Fibroblast of skin of left biceps (primary cell): ENCODE results near the gene ADGRL2.
"Not testable (repeated sequence)": the region's sequence is repeated elsewhere in the genome, so short reads cannot be mapped to it uniquely, and the experiment has no call there.

Source experiments
- DNase-seq, 2 experiments: peaks; one replicate each; pipeline ENCODE4 v3.0.0-alpha.2; 2013; ENCODE audit warnings: low read depth in 2 of 2

ADGRL2 gene

GRCh38 chr1:81847063-81847462 lies 46.3 kb downstream of the ADGRL2 start:
- no peak for DNase-seq

- no peak for DNase-seq
Observed at GRCh38 chr1:81848880-81849682, 48.3 kb downstream of the ADGRL2 start.

GRCh38 chr1:81850031-81850430 lies 49.3 kb downstream of the ADGRL2 start:
- no peak for DNase-seq

DNA sequence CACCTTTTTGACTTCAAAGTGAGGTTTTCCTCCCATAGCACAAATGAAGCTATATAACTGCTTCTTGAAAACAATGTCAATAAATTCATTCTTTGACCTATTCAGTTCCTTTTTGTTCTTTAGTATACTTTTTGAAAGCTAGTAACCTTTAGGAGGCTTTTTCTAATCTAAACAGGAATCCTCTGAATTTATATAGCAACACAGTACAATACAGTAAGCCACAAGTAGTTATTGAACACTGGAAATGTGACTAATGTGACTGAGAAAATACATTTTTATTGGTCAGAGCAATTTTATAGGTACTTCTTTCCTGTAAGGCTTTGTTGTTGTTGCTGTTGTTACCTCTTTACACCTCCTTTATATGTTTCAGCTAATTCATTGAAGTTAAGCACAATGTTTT lies 49.8 kb downstream of the ADGRL2 start:
- DNase-seq, result no peak

DNA sequence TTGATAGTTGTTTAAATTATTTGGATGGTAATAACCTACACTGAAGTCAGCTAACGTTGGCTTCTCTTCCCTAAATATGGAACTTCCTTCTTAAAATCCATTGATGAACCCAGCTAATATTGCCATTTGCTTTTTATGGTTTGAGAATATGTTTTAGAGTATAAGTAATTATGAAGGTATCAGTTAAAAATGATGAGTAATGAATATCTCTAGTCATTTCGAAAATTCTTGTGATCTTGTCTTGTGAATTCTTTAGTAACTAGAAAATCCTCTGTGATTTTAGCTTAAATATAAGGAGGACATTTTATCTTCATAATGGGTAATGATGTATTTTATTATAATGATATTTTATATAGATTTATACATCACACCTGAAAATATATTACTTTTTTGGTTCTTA lies 50.5 kb downstream of the ADGRL2 start:
- DNase-seq, result no peak

DNA sequence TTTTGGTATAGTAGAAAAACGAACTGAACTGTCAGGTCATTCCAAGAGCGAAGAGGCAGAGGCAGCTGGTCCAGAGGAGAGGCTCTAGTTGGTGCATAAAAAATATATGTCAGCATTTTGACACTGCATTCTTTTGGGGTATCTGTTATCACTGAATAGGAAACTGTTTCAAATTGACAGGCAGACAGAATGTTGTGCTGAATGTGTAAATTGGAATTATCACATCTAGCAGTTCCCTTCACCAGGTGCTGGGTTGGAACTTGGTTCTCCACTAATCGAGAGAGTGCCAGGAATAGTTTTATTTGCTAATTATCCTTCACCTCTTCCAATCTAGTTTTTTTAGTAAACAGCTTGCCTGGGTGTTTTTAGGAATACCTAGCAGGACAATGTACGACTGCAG lies 52.2 kb downstream of the ADGRL2 start:
- DNase-seq, result no peak

- DNase-seq, result no peak
Observed at GRCh38 chr1:81867235-81867634, 66.5 kb downstream of the ADGRL2 start.

- DNase-seq, result no peak
Observed at GRCh38 chr1:81869307-81869706, 68.6 kb downstream of the ADGRL2 start.

GRCh38 chr1:81871091-81871490 lies 70.4 kb downstream of the ADGRL2 start:
- DNase-seq, result not testable (repeated sequence)

DNA sequence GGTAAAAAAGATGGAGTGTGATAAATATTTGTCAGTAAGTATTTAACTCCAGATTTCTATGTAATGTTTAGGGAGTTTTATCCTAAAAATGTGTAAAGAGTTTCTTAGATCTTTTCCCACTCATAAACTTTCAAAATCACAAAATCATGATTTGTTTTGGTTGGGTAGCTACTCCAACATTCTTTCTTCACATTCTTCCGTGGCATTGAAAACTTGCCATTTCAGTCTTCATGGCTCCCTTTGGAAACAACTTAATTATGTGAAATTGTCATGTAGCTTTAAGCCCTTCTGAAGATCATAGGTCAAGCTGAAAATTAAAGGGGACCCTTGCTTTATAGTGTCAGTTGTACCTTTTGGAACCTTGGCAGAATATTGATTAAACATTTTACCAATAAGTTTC lies 73.2 kb downstream of the ADGRL2 start:
- DNase-seq, result no peak

DNA sequence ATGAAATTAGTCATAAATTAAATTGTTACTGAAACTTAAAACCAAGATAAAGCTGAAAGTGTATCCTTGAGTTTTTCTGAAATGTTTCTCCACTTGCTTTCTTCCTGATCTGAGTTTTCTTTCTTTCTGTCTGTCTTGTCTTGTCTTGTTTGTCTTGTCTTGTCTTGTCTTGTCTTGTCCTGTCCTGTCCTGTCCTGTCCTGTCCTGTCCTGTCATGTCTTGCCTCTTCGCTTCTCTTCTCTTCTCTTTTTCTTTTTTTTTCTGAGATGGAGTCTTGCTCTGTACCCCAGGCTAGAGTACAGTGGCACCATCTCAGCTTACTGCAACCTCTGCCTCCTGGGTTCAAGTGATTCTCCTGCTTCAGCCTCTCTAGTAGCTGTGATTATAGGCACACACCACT lies 73.7 kb downstream of the ADGRL2 start:
- no peak for DNase-seq

- DNase-seq, result no peak
Observed at GRCh38 chr1:81874940-81875339, 74.2 kb downstream of the ADGRL2 start.

DNA sequence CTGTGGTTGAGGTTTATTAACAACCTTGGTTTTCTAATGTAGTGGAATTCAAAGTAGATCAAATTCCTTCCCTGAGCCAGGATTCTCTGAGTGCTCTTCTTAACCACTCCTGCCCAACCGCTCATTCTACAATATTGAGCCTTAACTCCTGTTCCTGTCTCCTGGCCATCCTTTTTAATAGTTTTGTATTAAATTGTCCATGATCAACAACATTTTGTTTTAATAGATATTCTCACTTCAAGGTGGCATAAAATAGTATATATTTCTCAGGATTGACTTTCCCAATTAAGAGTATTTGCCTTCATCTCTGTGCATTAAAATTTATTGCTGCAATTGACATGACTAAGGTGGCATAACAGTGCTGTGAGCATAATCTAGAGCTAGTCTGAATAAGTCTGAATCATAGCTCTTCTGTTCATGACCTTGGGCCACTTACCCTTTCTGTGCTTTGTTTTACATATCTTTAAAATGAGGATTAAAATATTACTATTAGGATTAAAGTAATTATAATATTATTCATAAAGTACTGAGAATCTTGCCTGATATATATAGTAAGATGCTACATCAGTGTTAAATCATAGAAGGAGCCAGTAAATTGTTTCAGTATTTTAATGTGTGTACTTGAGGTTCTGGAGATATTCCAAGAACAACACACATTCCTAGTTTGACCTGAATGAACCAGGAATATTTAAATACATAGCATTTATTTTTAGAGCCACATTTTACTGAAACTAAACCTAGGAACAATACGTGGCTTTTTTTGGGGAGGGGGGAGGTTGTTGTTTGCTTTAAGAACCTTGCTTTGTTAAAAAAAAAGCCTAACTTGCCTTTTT lies 76.4 kb downstream of the ADGRL2 start:
- no peak for DNase-seq

- DNase-seq, result no peak
Observed at GRCh38 chr1:81877940-81878339, 77.2 kb downstream of the ADGRL2 start.

DNA sequence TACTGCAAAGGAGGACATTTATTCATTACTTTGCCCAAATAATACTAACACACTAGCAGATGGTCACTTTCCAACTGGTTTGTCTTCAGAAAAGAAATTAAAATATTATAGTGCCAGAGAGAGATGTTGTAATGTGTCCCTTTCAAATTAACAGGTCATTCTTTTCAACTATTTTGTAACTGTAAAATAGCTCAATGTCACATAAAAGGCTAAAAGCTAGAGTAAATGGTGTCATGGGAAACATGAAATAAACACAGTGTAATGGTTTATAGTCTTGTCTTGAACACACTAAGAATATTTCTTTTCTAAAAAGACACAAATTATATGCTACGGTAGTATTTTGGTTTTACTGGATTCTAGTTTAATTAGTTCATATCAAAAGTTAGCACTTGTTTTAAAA lies 77.8 kb downstream of the ADGRL2 start:
- no peak for DNase-seq

DNA sequence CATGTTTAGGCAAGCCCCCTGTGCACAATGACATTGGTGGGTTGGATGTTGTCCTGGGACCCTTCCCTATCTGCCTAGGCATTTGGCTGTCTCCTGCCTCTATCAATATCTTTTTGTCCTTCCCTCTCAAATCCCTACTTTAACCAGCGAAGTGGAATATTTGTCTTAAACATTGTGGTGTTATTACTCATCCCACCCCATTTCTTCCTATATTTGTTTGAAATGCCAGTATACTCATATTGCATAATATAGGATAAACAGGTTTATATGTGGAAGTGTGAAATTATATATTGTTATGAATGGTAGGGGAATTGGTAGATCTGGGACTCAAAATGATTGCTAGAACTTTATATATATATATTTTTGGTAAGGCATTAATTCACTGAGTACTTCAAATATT lies 80.0 kb downstream of the ADGRL2 start:
- no peak for DNase-seq

- no peak for DNase-seq
Observed at GRCh38 chr1:81885291-81885690, 84.6 kb downstream of the ADGRL2 start.

DNA sequence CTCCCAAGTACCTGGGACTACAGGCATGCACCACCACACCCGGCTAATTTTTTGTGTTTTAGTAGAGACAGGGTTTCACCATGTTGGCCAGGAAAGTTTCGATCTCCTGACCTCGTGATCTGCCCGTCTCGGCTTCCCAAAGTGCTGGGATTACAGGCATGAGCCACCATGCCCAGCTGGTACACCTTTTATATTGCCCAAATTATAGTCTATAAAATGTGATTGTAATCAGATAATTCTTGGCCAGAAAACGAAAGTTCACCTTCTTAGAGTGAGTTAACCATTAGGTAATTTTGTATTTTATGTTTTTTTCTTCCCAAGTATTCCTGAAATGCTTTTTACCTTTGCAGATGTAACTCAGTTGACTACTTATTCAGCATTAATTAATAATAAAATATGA lies 85.6 kb downstream of the ADGRL2 start:
- not testable (repeated sequence) for DNase-seq

GRCh38 chr1:81887421-81888144 lies 86.8 kb downstream of the ADGRL2 start:
- DNase-seq, result no peak

GRCh38 chr1:81889166-81889565 lies 88.4 kb downstream of the ADGRL2 start:
- no peak for DNase-seq

DNA sequence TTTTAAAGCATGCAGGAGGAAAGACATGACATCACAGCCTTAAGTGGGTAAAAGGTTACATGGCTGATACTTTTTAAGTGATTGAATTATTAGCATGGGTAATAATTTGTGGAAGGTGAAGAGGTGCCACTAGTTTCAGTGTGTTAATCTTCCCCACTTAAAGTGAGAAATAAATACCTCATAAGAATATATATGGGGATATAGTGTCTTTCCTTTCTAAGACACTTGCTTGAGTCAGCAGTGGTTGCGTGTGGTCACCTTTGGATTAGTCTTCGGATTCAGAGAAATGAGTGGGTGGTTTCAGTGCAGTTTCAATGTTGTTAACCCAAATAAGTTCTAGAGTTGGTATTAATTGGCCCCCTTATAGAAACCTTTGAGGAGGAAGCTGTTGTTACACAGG lies 94.1 kb downstream of the ADGRL2 start:
- no peak for DNase-seq

GRCh38 chr1:81899214-81899821 lies 98.6 kb downstream of the ADGRL2 start:
- DNase-seq, result no peak
